PC-9 (cell line): ENCODE results near the gene TEKT2. TPM values are rescaled to one million over a fixed set of nuclear protein-coding genes. Genes with fewer than 3 reads are reported as not detected.

Source experiments
- BruUV-seq: library from RNA; stranded (reverse); fragments of 400-500 nt; replicated peaks from 2 replicates; lab custom pipeline; 2021; lab: Mats Ljungman, UMichigan
- CTCF ChIA-PET: fragments of 300-600 bp; sonication (Branson Sonifier 250); formaldehyde crosslinking; loops from one replicate; lab custom pipeline; 2022; ENCODE audit warnings: antibody characterized with exemption; lab: Charles Lee
- POLR2A ChIA-PET: fragments of 300-600 bp; sonication (Branson Sonifier 250); formaldehyde crosslinking; loops from one replicate; lab custom pipeline; 2022; ENCODE audit warnings: antibody characterized with exemption; ENCODE audit not compliant: unreplicated experiment; lab: Charles Lee
- DNase-seq, 2 experiments: peaks; one replicate each; pipeline versions ENCODE4 v3.0.0 to v3.0.0-alpha.2; 2015 to 2022; ENCODE audit warnings: mixed read lengths in 1 of 2
- H2AFZ ChIP-seq: fragments of 200-600 bp; sonication (generic); 2 replicates; pipeline ENCODE4 v1.8.1; 2017; ENCODE audit warnings: antibody characterized with exemption
- H3F3A ChIP-seq: fragments of 200-600 bp; sonication (generic); 2 replicates; pipeline ENCODE4 v1.8.1; 2017; ENCODE audit warnings: antibody characterized with exemption, mild to moderate bottlenecking, low read depth; ENCODE audit not compliant: insufficient read depth
- H3K27ac ChIP-seq: fragments of 200-600 bp; sonication (generic); 2 replicates; pipeline ENCODE4 v1.6.1; 2016; ENCODE audit warnings: mixed run types
- H3K27me3 ChIP-seq: fragments of 200-600 bp; sonication (generic); 2 replicates; pipeline ENCODE4 v1.6.1; 2016; ENCODE audit warnings: low read depth, mixed run types; ENCODE audit not compliant: insufficient read depth
- H3K36me3 ChIP-seq: fragments of 200-600 bp; sonication (generic); 2 replicates; pipeline ENCODE4 v1.6.1; 2016; ENCODE audit warnings: low read depth, mixed run types
- H3K4me1 ChIP-seq: fragments of 200-600 bp; sonication (generic); replicated peaks from 2 replicates; pipeline ENCODE4 v1.6.1; 2016; ENCODE audit warnings: mixed run types; ENCODE audit not compliant: insufficient read depth
- H3K4me2 ChIP-seq: fragments of 200-600 bp; sonication (generic); 2 replicates; pipeline ENCODE4 v1.6.1; 2017; ENCODE audit warnings: mixed run types
- H3K4me3 ChIP-seq: fragments of 200-600 bp; sonication (generic); 2 replicates; pipeline ENCODE4 v1.6.1; 2016; ENCODE audit warnings: mixed run types
- H3K79me2 ChIP-seq: fragments of 200-600 bp; sonication (generic); 2 replicates; pipeline ENCODE4 v1.6.1; 2017; ENCODE audit warnings: low read depth, mixed run types
- H3K9me2 ChIP-seq: fragments of 200-600 bp; sonication (generic); 2 replicates; pipeline ENCODE4 v1.8.1; 2017; ENCODE audit warnings: mild to moderate bottlenecking; ENCODE audit not compliant: insufficient read depth
- H3K9me3 ChIP-seq: fragments of 200-600 bp; sonication (generic); 2 replicates; pipeline ENCODE4 v1.8.1; 2016; ENCODE audit warnings: low read depth; ENCODE audit not compliant: insufficient read depth
- H4K20me1 ChIP-seq: fragments of 200-600 bp; sonication (generic); 2 replicates; pipeline ENCODE4 v1.8.1; 2017; ENCODE audit not compliant: insufficient read depth
- EZH2 ChIP-seq: fragments of 200-600 bp; sonication (generic); IDR thresholded peaks from 2 replicates; pipeline ENCODE4 v1.8.0; 2017; ENCODE audit warnings: antibody characterized with exemption, low read depth
- intact Hi-C: fragments of 100-400 bp; cut with micrococcal nuclease; formaldehyde crosslinking; loops from one replicate; pipeline ENCODE4 v1.10.0; 2022; ENCODE audit not compliant: unreplicated experiment
- total RNA-seq: library from RNA; stranded (reverse); gene quantifications from 2 replicates; pipeline ENCODE4 v1.2.3, GENCODE V29; 2021
- TF ChIP-seq, protein P1 (sequence below): fragments of 200-600 bp; sonication (generic); conservative IDR thresholded peaks from 2 replicates; pipeline ENCODE4 v1.6.1; 2017; ENCODE audit warnings: mixed run types, antibody characterized with exemption, mild to moderate bottlenecking, moderate library complexity

The TEKT2 gene
- total RNA-seq, 1 experiment from 2014 or later: 1.1 TPM

- Histone ChIP-seq H3K27ac (no peak overlapping the region), H3K4me1 (0 out of 2 replicates have a peak, but pooled peaks cover 5% of the 10 kb centered on the region)
Observed at GRCh38 chr1:36136535-36136934, 52.6 kb downstream of the TEKT2 start.

GRCh38 chr1:36137226-36137625, 53.3 kb downstream of the TEKT2 start:
- no TSS peak for BruUV-seq
- peaks cover 11% of the 10 kb centered on the region for H3K79me2 ChIP-seq
- peaks cover 19% of the 10 kb centered on the region for H4K20me1 ChIP-seq
- no peak overlapping the region for H3K4me3 ChIP-seq
- peaks cover 15% of the 10 kb centered on the region for H3F3A ChIP-seq
- H3K36me3 ChIP-seq: peaks cover 18% of the 10 kb centered on the region
- intact Hi-C loops: no loop called here
- no peak overlapping the region for H3K4me2 ChIP-seq
- H3K9me3 ChIP-seq: no peaks in the 10 kb centered on the region
- ChIA-PET POLR2A (no interaction called here), CTCF (no interaction called here)
- H2AFZ ChIP-seq: no peak overlapping the region
- H3K9me2 ChIP-seq: no peaks in the 10 kb centered on the region
- TF ChIP-seq, protein P1, sequence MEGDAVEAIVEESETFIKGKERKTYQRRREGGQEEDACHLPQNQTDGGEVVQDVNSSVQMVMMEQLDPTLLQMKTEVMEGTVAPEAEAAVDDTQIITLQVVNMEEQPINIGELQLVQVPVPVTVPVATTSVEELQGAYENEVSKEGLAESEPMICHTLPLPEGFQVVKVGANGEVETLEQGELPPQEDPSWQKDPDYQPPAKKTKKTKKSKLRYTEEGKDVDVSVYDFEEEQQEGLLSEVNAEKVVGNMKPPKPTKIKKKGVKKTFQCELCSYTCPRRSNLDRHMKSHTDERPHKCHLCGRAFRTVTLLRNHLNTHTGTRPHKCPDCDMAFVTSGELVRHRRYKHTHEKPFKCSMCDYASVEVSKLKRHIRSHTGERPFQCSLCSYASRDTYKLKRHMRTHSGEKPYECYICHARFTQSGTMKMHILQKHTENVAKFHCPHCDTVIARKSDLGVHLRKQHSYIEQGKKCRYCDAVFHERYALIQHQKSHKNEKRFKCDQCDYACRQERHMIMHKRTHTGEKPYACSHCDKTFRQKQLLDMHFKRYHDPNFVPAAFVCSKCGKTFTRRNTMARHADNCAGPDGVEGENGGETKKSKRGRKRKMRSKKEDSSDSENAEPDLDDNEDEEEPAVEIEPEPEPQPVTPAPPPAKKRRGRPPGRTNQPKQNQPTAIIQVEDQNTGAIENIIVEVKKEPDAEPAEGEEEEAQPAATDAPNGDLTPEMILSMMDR: no peak
- TF ChIP-seq EZH2: no peak
- no peak for DNase-seq
- 0 out of 2 replicates have a peak, but pooled peaks cover 5% of the 10 kb centered on the region for H3K4me1 ChIP-seq
- H3K27me3 ChIP-seq: no peaks in the 10 kb centered on the region
- H3K27ac ChIP-seq: no peak overlapping the region

More at GRCh38 chr1:36136535-36136934, 52.6 kb downstream of the TEKT2 start:
- Histone ChIP-seq H3K79me2 (peaks cover 5% of the 10 kb centered on the region; the same call in 1 of the 2 replicates), H3K9me2 (no peaks in the 10 kb centered on the region), H4K20me1 (peaks cover 17% of the 10 kb centered on the region), H3K36me3 (peaks cover 18% of the 10 kb centered on the region), H3K4me2 (no peak overlapping the region), H3K9me3 (no peaks in the 10 kb centered on the region), H3K4me3 (no peak overlapping the region), H3K27me3 (no peaks in the 10 kb centered on the region), H2AFZ (no peak overlapping the region), H3F3A (peaks cover 15% of the 10 kb centered on the region)
- no TSS peak for BruUV-seq
- TF ChIP-seq, protein P1: no peak
- no peak for TF ChIP-seq EZH2
- CTCF ChIA-PET: interaction anchor here (0.5 kb wide), 1 partner anchor 38 kb away, joined by 3 read pairs; no protein-coding TSS in a partner anchor
- intact Hi-C loops: no loop called here
- no peak for DNase-seq
- POLR2A ChIA-PET: interaction anchor here (0.7 kb wide), 1 partner anchor 33 kb away, joined by 6 read pairs; no protein-coding TSS in a partner anchor

GRCh38 chr1:36137776-36138175, 53.9 kb downstream of the TEKT2 start:
- CTCF ChIA-PET: no interaction called here
- H3K9me2 ChIP-seq: no peaks in the 10 kb centered on the region
- no TSS peak for BruUV-seq
- POLR2A ChIA-PET: no interaction called here
- no peak for DNase-seq
- peaks cover 18% of the 10 kb centered on the region for H3K36me3 ChIP-seq
- H3K4me2 ChIP-seq: no peak overlapping the region
- TF ChIP-seq EZH2: no peak
- TF ChIP-seq, protein P1: no peak
- H3F3A ChIP-seq: peaks cover 15% of the 10 kb centered on the region
- H3K9me3 ChIP-seq: no peaks in the 10 kb centered on the region
- peaks cover 19% of the 10 kb centered on the region for H4K20me1 ChIP-seq
- no peak overlapping the region for H2AFZ ChIP-seq
- no peak overlapping the region for H3K4me3 ChIP-seq
- H3K4me1 ChIP-seq: 0 out of 2 replicates have a peak, but pooled peaks cover 5% of the 10 kb centered on the region
- no peak overlapping the region for H3K27ac ChIP-seq
- peaks cover 16% of the 10 kb centered on the region for H3K79me2 ChIP-seq
- H3K27me3 ChIP-seq: no peaks in the 10 kb centered on the region
- intact Hi-C loops: no loop called here

Other genes starting within 250 kb of the TEKT2 start
- 47.9 and 66.0 TPM in 2 replicates for gene AGO1, start 200.9 kb upstream of the TEKT2 start, total RNA-seq
- 47.5 and 50.1 TPM in 2 replicates for gene AGO3, start 153.0 kb upstream of the TEKT2 start, total RNA-seq
- 30.0 and 43.1 TPM in 2 replicates for gene ADPRS, start 4.8 kb downstream of the TEKT2 start, total RNA-seq
- 0.20 and 0.28 TPM in 2 replicates for gene COL8A2, start 41.1 kb downstream of the TEKT2 start, total RNA-seq
- gene TRAPPC3, start 65.4 kb downstream of the TEKT2 start, total RNA-seq: 112 and 116 TPM in 2 replicates
- 150 and 173 TPM in 2 replicates for gene MAP7D1, start 72.1 kb downstream of the TEKT2 start, total RNA-seq
- gene THRAP3, start 140.3 kb downstream of the TEKT2 start, total RNA-seq: 83.2 and 143 TPM in 2 replicates
- 18.3 and 25.9 TPM in 2 replicates for gene SH3D21, start 222.3 kb downstream of the TEKT2 start, total RNA-seq
- 12.4 and 20.5 TPM in 2 replicates for gene EVA1B, start 239.6 kb downstream of the TEKT2 start, total RNA-seq